ENCODE measurements around the gene CDKL1.

- TF ChIP-seq CTCF (IDR thresholded peaks at IDR 0.05), result no peak
- no peak for TF ChIP-seq EZH2 (IDR thresholded peaks at IDR 0.05; ENCODE audit: borderline replicate concordance, insufficient read depth, low read depth, low read length, poor library complexity, severe bottlenecking)
Observed at GRCh38 chr14:50344116-50344775, 52.4 kb downstream of the CDKL1 start.
